GM20431 (cell line): Measurements from ENCODE around the gene KCNIP4.
"Not testable (repeated sequence)": the region's sequence is repeated elsewhere in the genome, so short reads cannot be mapped to it uniquely, and the experiment has no call there.

Experiments used
- in situ Hi-C: fragments of 300-500 bp; cut with MseI, MboI; formaldehyde crosslinking; loops from one replicate; pipeline ENCODE4 v1.15.0; 2020; ENCODE audit warnings: low sequenced_read_pairs; ENCODE audit not compliant: unreplicated experiment

Gene KCNIP4

DNA sequence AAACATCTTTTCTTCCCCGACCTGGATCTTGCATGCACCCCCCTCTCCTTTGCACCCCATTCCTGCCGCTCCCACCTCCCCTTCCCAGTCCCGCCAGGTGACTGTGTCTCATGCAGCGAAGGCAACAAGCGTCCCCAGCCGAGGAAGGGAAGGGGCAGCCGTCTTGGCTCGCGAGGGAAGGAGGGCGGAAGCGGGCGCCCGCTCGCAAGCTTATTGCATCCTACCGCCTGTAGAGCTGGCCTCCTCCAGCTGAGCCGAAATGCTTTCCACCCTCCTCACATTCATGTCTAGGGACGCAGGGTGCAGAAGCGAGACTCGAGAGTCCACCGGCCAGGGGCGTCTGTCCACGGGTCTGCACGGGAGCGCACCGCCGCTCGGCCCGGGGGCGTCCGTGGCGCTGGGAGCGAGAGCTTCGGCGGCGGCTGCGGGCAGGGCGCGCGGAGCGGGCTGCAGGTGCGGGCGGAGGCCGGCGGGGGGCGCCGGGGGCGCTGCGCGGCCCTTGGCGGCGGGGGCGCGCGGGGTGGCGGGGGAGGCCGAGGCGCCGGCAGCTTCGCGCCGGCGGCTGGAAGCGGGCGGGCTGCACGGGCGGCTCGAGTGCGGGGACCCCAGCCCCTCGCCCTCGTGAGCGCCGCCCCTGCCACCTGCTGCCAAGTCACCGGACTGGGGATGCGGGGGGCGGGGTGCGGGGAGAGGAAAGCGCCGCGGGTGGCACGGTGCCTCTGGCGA, at the start of gene KCNIP4:
KCNIP4 (minus strand) TSS at position 426 of the 726 bp plus-strand sequence.
- in situ Hi-C loops = no loop called here

- in situ Hi-C loops = not testable (repeated sequence)
These were observed 48.0 kb upstream of the KCNIP4 start for GRCh38 chr4:21996618-21997017.

GRCh38 chr4:21992330-21992729, 43.8 kb upstream of the KCNIP4 start:
- in situ Hi-C loops = no loop called here

- in situ Hi-C loops = no loop called here
These were observed 43.0 kb upstream of the KCNIP4 start for GRCh38 chr4:21991562-21991961.

GRCh38 chr4:21991050-21991449, 42.5 kb upstream of the KCNIP4 start:
- in situ Hi-C loops = no loop called here

GRCh38 chr4:21989351-21989750, 40.8 kb upstream of the KCNIP4 start:
- in situ Hi-C loops = no loop called here

GRCh38 chr4:21986307-21986706, 37.7 kb upstream of the KCNIP4 start:
- in situ Hi-C loops = no loop called here

- in situ Hi-C loops = no loop called here
These were observed 33.5 kb upstream of the KCNIP4 start for GRCh38 chr4:21982087-21982486.

GRCh38 chr4:21979196-21979595, 30.6 kb upstream of the KCNIP4 start:
- in situ Hi-C loops = no loop called here

DNA sequence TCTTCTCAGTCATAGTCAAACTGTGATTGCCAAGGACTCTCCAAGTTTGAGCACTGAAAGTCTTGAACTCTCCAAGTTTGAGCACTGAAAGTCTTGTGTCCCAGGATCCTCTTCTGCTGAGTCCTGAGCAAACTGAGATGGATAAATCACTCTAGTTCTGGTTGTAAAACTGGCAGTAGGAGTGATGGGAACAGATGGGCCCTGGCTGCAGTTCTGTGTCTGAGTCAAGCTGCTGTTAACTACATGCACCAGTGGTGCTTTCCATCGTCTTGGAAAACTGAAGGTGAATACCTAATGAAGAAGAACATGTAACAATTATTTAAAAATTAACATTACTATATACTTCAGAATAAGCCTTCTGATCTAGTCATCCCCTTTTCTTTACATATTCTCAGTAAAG, 27.6 kb upstream of the KCNIP4 start:
- in situ Hi-C loops = no loop called here

GRCh38 chr4:21973850-21974249, 25.3 kb upstream of the KCNIP4 start:
- in situ Hi-C loops = no loop called here

DNA sequence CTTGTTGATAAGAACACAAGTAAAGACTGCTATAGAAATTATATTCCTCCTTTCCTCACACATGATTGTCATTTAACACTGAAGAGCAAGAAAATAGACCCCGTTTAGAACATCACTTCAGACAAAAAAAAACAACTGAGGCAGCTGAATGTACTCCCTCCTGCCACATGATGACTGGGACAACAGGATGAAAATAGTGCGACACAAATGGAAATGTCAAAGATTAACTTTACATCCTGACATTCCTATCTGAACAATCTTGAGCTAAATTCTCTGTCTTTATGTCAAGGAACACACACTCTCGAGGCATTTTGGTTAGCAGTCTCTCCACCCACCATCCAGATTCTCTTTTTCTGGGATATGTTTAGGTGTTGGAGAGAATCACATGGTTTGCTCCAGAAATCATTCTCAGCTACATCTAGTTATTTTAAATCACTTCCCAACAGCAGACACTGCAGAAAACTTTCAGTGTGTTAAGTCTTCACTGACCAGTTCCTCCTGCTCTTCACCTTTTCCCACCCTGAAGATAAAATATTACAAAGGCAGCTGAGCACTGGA, 16.3 kb upstream of the KCNIP4 start:
- in situ Hi-C loops = no loop called here

DNA sequence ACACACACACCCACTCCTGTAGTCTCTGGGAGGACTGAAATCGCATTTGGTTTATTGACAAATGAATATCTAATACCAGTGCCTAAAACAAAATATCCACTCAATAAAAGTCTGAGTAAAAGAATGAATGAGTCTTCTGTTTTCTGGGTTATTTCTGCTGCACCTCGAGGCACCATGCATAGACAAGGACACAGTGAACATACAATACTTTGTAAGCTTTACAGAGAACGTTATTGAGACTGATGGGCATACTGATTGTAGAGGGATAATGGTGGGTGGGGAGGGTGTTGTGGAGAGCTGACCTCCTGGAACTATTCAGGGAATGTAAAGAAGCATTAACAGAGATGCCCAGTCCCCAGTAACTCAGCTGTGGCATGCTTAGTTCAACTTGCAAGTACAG, 14.1 kb upstream of the KCNIP4 start:
- in situ Hi-C loops = no loop called here

DNA sequence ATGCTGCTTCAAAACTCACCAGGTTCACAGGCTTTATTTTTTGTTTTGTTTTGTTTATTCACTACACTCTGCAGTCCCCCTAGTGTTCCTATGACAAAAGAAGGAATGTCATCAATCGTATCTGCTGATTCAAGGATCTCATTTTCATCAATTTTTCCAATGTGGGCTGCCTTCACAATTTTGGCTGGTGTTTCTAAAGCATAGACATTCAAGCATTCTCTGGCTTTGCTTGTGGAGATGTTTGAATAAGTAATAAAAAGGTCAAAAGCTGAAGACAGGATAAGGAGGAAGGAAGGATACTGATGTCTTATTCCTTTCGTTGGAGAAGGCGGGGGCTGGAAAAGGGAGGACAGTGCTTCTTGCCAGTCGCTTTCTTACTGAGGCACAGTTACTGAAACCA, 12.2 kb upstream of the KCNIP4 start:
- in situ Hi-C loops = no loop called here

- in situ Hi-C loops = no loop called here
These were observed 6.3 kb upstream of the KCNIP4 start for GRCh38 chr4:21954916-21955315.

DNA sequence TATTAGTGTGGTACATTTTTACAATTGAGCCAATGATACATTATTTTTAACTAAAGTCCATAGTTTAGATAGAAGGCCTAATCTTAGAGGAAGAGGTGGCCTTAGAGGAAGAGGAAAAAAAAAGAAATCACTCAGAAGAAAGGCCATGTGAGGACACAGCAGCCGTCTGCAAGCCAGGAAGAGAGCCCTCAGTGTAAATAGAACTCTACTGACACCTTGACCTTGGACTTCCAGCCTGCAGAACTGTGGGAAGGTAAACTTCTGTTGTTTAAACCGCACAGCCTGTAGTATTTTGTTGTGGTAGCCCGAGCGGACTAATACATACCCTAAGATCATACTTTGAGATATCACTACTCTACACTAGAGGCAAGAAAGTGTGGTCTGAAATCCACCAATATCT, 5.1 kb upstream of the KCNIP4 start:
- in situ Hi-C loops = no loop called here

GRCh38 chr4:21952549-21952948, 4.0 kb upstream of the KCNIP4 start:
- in situ Hi-C loops = no loop called here

GRCh38 chr4:21949073-21949457, 493 bp upstream of the KCNIP4 start:
- in situ Hi-C loops = no loop called here

GRCh38 chr4:21947791-21948346, 703 bp downstream of the KCNIP4 start:
- in situ Hi-C loops = no loop called here

- in situ Hi-C loops = no loop called here
These were observed 1.7 kb downstream of the KCNIP4 start for GRCh38 chr4:21946858-21947257.

DNA sequence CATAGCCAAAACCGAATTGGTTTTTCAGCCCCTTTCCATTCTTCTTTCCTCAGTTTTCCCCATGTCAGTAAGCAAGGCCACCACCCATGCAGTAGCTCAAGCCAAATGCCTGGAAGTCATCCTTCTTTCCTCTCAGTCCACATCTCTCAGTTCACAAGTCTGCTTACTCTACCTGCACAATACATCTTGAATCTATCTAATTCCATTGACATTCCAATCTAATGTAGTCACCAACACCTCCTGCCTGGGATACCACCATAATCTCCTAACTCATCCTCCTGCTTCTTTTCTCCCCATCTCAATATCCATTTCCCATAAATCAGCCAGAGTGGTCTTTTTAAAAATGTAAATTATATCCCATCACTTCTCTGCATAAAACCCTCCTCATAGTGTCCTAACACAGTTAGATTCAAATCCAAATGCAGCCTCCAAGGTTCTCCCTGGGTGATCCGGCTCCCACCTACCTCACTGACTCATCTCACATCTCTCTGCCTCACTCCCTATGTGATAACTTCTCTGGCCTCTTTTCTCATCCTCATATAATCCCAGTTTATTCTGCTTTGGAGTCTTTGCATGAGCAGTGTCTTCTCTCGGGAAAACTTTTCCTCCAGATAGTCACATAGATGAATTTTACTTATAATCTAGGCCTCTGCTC, 26.9 kb downstream of the KCNIP4 start:
- in situ Hi-C loops = no loop called here
